CD4-positive, CD25-positive, alpha-beta regulatory T cell (primary cell): Measurements from ENCODE around the gene DNAI2. TPM values are rescaled to one million over a fixed set of nuclear protein-coding genes. Genes with fewer than 3 reads are reported as not detected.

Experiments
- ATAC-seq, 2 donors: fragments of 150-1000 bp; cut with Tn5 transposase; one replicate each; pipeline ENCODE4 v1.10.0; 2021; ENCODE audit warnings: low read depth in 2 of 2, moderate number of reproducible peaks in 2 of 2, moderate library complexity in 1 of 2
- DNase-seq, 3 donors: peaks; one replicate each; pipeline versions ENCODE4 v3.0.0 to v3.0.0-alpha.2; 2012 to 2022; ENCODE audit warnings: mixed read lengths in 1 of 3
- H3K27ac ChIP-seq: one replicate; pipeline ENCODE4 v1.7.0; 2013; ENCODE audit warnings: mild to moderate bottlenecking, low read length; ENCODE audit not compliant: insufficient read depth, poor library complexity, severe bottlenecking
- H3K27me3 ChIP-seq: one replicate; pipeline ENCODE4 v1.7.0; 2013; ENCODE audit warnings: low read length; ENCODE audit not compliant: control insufficient read depth, insufficient read depth
- H3K36me3 ChIP-seq: one replicate; pipeline ENCODE4 v1.7.0; 2013; ENCODE audit warnings: mild to moderate bottlenecking, low read length, moderate library complexity; ENCODE audit not compliant: control insufficient read depth, insufficient read depth
- H3K4me1 ChIP-seq: 2 replicates; pipeline ENCODE4 v1.7.0; 2013; ENCODE audit warnings: mild to moderate bottlenecking, low read length; ENCODE audit not compliant: insufficient read depth, control insufficient read depth, poor library complexity, severe bottlenecking
- H3K4me3 ChIP-seq: one replicate; pipeline ENCODE4 v1.7.0; 2013; ENCODE audit warnings: low read depth, mild to moderate bottlenecking, low read length, moderate library complexity
- H3K9me3 ChIP-seq, 2 experiments: 1 replicate in 1 of 2; 2 replicates in 1 of 2; pipeline ENCODE4 v1.7.0; 2013; ENCODE audit warnings: low read length in 2 of 2, mild to moderate bottlenecking in 1 of 2, moderate library complexity in 1 of 2; ENCODE audit not compliant: control insufficient read depth in 2 of 2
- H3K27ac Mint-ChIP-seq, 3 donors: one replicate each; pipeline ENCODE4 v1.8.0; 2020 to 2022; ENCODE audit warnings: mild to moderate bottlenecking in 3 of 3, mixed read lengths in 3 of 3, moderate library complexity in 2 of 3
- H3K27me3 Mint-ChIP-seq: one replicate; pipeline ENCODE4 v1.8.0; 2022; ENCODE audit warnings: mild to moderate bottlenecking, mixed read lengths
- H3K36me3 Mint-ChIP-seq: one replicate; pipeline ENCODE4 v1.8.0; 2020; ENCODE audit warnings: mixed read lengths
- H3K4me1 Mint-ChIP-seq, 4 donors: one replicate each; pipeline ENCODE4 v1.8.0; 2020 to 2022; ENCODE audit warnings: mixed read lengths in 4 of 4, mild to moderate bottlenecking in 1 of 4
- H3K4me3 Mint-ChIP-seq, 4 donors: one replicate each; pipeline ENCODE4 v1.8.0; 2020 to 2022; ENCODE audit warnings: mild to moderate bottlenecking in 4 of 4, mixed read lengths in 4 of 4, moderate library complexity in 3 of 4
- H3K9me3 Mint-ChIP-seq, 7 donors: one replicate each; pipeline ENCODE4 v1.8.0; 2020 to 2022; ENCODE audit warnings: mixed read lengths in 7 of 7, mild to moderate bottlenecking in 3 of 7, moderate library complexity in 2 of 7
- polyA plus RNA-seq, 4 donors: library from polyadenylated mRNA; unstranded; fragments of 300-500 nt; fragmentation: Illumina TruSeq; gene quantifications; one replicate each; pipeline ENCODE4 v1.2.3, GENCODE V29; 2021
- total RNA-seq: library from RNA; stranded (reverse); gene quantifications from one replicate; pipeline ENCODE4 v1.2.3, GENCODE V29; 2022

DNAI2 gene
- total and polyA plus RNA-seq, 5 donors from 2014 or later = 0.10 to 1.5 (median 0.23) TPM; not detected in 2

GRCh38 chr17:74268558-74268957 is 5.5 kb upstream of the DNAI2 start:
- ATAC-seq = no peak
- Mint-ChIP-seq H3K27ac (peak overlapping the region in 2 of 3 donors; percentile 63 to 78), H3K4me3 (no peak overlapping the region), H3K27me3 (peaks cover 4% of the 10 kb centered on the region), H3K4me1 (peaks cover 0 to 22% (median 5%) of the 10 kb centered on the region in 4 donors), H3K36me3 (no peaks in the 10 kb centered on the region), H3K9me3 (no peaks in the 10 kb centered on the region)
- H3K4me3 ChIP-seq = no peak overlapping the region
- H3K4me1 ChIP-seq = peaks cover 1% of the 10 kb centered on the region
- H3K9me3 ChIP-seq = no peaks in the 10 kb centered on the region
- no peaks in the 10 kb centered on the region for H3K36me3 ChIP-seq
- no peak overlapping the region for H3K27ac ChIP-seq
- no peaks in the 10 kb centered on the region for H3K27me3 ChIP-seq
- no peak for DNase-seq

- H3K4me3 ChIP-seq = no peak overlapping the region
- H3K9me3 Mint-ChIP-seq = no peaks in the 10 kb centered on the region
- H3K4me1 Mint-ChIP-seq = peaks cover 0 to 40% (median 14%) of the 10 kb centered on the region in 4 donors
- H3K4me3 Mint-ChIP-seq = no peak overlapping the region
- H3K27ac Mint-ChIP-seq = peak overlapping the region in 2 of 3 donors; percentile 47 to 69
- DNase-seq (no peak), ATAC-seq (no peak)
- no peaks in the 10 kb centered on the region for H3K27me3 ChIP-seq
- peaks cover 18% of the 10 kb centered on the region for H3K4me1 ChIP-seq
- H3K27ac ChIP-seq = no peak overlapping the region
- no peaks in the 10 kb centered on the region for H3K9me3 ChIP-seq
- peaks cover 8% of the 10 kb centered on the region for H3K27me3 Mint-ChIP-seq
- no peaks in the 10 kb centered on the region for H3K36me3 ChIP-seq
- no peaks in the 10 kb centered on the region for H3K36me3 Mint-ChIP-seq
Measured at GRCh38 chr17:74270333-74270732, 3.7 kb upstream of the DNAI2 start.

- Histone ChIP-seq H3K4me1 (peaks cover 18% of the 10 kb centered on the region), H3K27ac (no peak overlapping the region), H3K36me3 (no peaks in the 10 kb centered on the region), H3K27me3 (no peaks in the 10 kb centered on the region), H3K9me3 (no peaks in the 10 kb centered on the region), H3K4me3 (no peak overlapping the region)
- peaks cover 8% of the 10 kb centered on the region for H3K27me3 Mint-ChIP-seq
- H3K4me3 Mint-ChIP-seq = peak overlapping the region in 1 of 4 donors; percentile 35
- H3K27ac Mint-ChIP-seq = peak overlapping the region in 1 of 3 donors; percentile 43
- H3K9me3 Mint-ChIP-seq = no peaks in the 10 kb centered on the region
- peaks cover 0 to 49% (median 15%) of the 10 kb centered on the region in 4 donors for H3K4me1 Mint-ChIP-seq
- DNase-seq (no peak), ATAC-seq (no peak)
- no peaks in the 10 kb centered on the region for H3K36me3 Mint-ChIP-seq
Measured at GRCh38 chr17:74271281-74271680, 2.8 kb upstream of the DNAI2 start.

GRCh38 chr17:74271901-74272561 is 2.0 kb upstream of the DNAI2 start:
- no peak overlapping the region for H3K4me3 ChIP-seq
- peaks cover 18% of the 10 kb centered on the region for H3K4me1 ChIP-seq
- H3K9me3 ChIP-seq = no peaks in the 10 kb centered on the region
- Mint-ChIP-seq H3K36me3 (no peaks in the 10 kb centered on the region), H3K4me3 (peak overlapping the region in 1 of 4 donors; percentile 27), H3K4me1 (peaks cover 0 to 53% (median 19%) of the 10 kb centered on the region in 4 donors), H3K27me3 (peaks cover 8% of the 10 kb centered on the region), H3K9me3 (no peaks in the 10 kb centered on the region), H3K27ac (peak overlapping the region in 2 of 3 donors; percentile 36 to 77)
- ATAC-seq = no peak
- no peak overlapping the region for H3K27ac ChIP-seq
- DNase-seq = no peak
- no peaks in the 10 kb centered on the region for H3K27me3 ChIP-seq
- H3K36me3 ChIP-seq = no peaks in the 10 kb centered on the region

GRCh38 chr17:74272731-74273201 is 1.3 kb upstream of the DNAI2 start:
- Histone ChIP-seq H3K4me3 (no peak overlapping the region), H3K27me3 (no peaks in the 10 kb centered on the region), H3K36me3 (no peaks in the 10 kb centered on the region), H3K4me1 (peaks cover 18% of the 10 kb centered on the region), H3K27ac (no peak overlapping the region), H3K9me3 (no peaks in the 10 kb centered on the region)
- peaks cover 8% of the 10 kb centered on the region for H3K27me3 Mint-ChIP-seq
- peaks cover 0 to 50% (median 20%) of the 10 kb centered on the region in 4 donors for H3K4me1 Mint-ChIP-seq
- H3K9me3 Mint-ChIP-seq = no peaks in the 10 kb centered on the region
- DNase-seq = no peak
- ATAC-seq = no peak
- H3K36me3 Mint-ChIP-seq = no peaks in the 10 kb centered on the region
- peak overlapping the region in 2 of 3 donors; percentile 77 to 90 for H3K27ac Mint-ChIP-seq
- H3K4me3 Mint-ChIP-seq = peak overlapping the region in 1 of 4 donors; percentile 4

GRCh38 chr17:74274709-74275340 is 791 bp downstream of the DNAI2 start:
- H3K4me3 ChIP-seq = peak overlapping the region; percentile 72

GRCh38 chr17:74276051-74276476 is 2.0 kb downstream of the DNAI2 start:
- H3K9me3 ChIP-seq = no peaks in the 10 kb centered on the region
- no peak for DNase-seq
- Mint-ChIP-seq H3K36me3 (no peaks in the 10 kb centered on the region), H3K27ac (peak overlapping the region in 2 of 3 donors; percentile 86 to 87), H3K9me3 (no peaks in the 10 kb centered on the region), H3K4me3 (peak overlapping the region in 2 of 4 donors; percentile 44 to 75), H3K27me3 (peaks cover 8% of the 10 kb centered on the region), H3K4me1 (peaks cover 5 to 66% (median 34%) of the 10 kb centered on the region in 4 donors)
- H3K4me1 ChIP-seq = peaks cover 35% of the 10 kb centered on the region
- ATAC-seq = no peak
- no peaks in the 10 kb centered on the region for H3K36me3 ChIP-seq
- no peaks in the 10 kb centered on the region for H3K27me3 ChIP-seq
- H3K4me3 ChIP-seq = no peak overlapping the region
- no peak overlapping the region for H3K27ac ChIP-seq

More at GRCh38 chr17:74274709-74275340, 791 bp downstream of the DNAI2 start:
- H3K27me3 ChIP-seq = no peaks in the 10 kb centered on the region
- H3K9me3 ChIP-seq = no peaks in the 10 kb centered on the region
- H3K27ac ChIP-seq = no peak overlapping the region
- Mint-ChIP-seq H3K4me3 (peak overlapping the region; percentile 38 to 83 (median 78)), H3K36me3 (no peaks in the 10 kb centered on the region), H3K27ac (peak overlapping the region; percentile 86 to 90 (median 89)), H3K4me1 (peaks cover 2 to 57% (median 27%) of the 10 kb centered on the region in 4 donors), H3K9me3 (no peaks in the 10 kb centered on the region), H3K27me3 (peaks cover 8% of the 10 kb centered on the region)
- peaks cover 23% of the 10 kb centered on the region for H3K4me1 ChIP-seq
- no peaks in the 10 kb centered on the region for H3K36me3 ChIP-seq
- peak in 1 of 2 donors; percentile 26 for ATAC-seq
- peak in 1 of 3 donors; percentile 39 for DNase-seq
